Measurements from ENCODE around the gene ANKS3.

Gene ANKS3

DNA sequence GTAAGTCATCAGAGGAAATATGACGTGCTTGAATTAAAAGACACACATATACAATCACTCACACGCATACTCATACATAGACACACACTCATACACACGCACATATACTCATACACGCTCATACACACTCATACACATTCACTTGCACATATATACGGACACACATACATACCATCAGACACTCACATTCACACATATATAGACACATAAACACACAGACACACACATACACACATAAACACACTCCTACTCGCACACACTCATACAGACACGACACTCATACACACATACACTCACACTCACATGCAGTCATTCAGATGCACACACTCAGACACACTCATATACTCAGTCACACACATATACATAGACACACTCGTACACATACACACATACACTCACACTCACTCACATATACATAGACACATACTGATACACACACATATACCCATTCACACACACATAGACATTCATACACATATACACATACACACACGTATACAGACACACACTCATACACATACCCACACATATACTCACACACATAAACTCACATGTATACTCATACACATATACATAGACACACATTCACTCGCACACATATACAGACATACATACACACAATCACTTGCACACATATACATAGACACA, 65.6 kb downstream of the ANKS3 start:
- Histone ChIP-seq H3K4me1 (ENCODE audit: control insufficient read depth in 2 of 2, insufficient read depth in 2 of 2, low read length in 2 of 2) (peaks cover 16 to 22% of the 10 kb centered on the region in 2 donors), H3K36me3 (ENCODE audit: control insufficient read depth in 2 of 2, insufficient read depth in 2 of 2, low read length in 2 of 2) (peaks cover 43 to 58% of the 10 kb centered on the region in 2 donors), H3K27ac (ENCODE audit: low read depth in 2 of 2, low read length in 2 of 2) (no peak overlapping the region), H3K27me3 (ENCODE audit: control insufficient read depth in 2 of 2, insufficient read depth in 2 of 2, low read length in 2 of 2) (no peaks in the 10 kb centered on the region), H3K9ac (ENCODE audit: low read depth in 1 of 2, low read length in 2 of 2) (no peak overlapping the region), H3K9me3 (ENCODE audit: control insufficient read depth in 2 of 2, low read length in 2 of 2) (no peaks in the 10 kb centered on the region), H3K4me3 (ENCODE audit: low read length in 2 of 2) (no peak overlapping the region)

DNA sequence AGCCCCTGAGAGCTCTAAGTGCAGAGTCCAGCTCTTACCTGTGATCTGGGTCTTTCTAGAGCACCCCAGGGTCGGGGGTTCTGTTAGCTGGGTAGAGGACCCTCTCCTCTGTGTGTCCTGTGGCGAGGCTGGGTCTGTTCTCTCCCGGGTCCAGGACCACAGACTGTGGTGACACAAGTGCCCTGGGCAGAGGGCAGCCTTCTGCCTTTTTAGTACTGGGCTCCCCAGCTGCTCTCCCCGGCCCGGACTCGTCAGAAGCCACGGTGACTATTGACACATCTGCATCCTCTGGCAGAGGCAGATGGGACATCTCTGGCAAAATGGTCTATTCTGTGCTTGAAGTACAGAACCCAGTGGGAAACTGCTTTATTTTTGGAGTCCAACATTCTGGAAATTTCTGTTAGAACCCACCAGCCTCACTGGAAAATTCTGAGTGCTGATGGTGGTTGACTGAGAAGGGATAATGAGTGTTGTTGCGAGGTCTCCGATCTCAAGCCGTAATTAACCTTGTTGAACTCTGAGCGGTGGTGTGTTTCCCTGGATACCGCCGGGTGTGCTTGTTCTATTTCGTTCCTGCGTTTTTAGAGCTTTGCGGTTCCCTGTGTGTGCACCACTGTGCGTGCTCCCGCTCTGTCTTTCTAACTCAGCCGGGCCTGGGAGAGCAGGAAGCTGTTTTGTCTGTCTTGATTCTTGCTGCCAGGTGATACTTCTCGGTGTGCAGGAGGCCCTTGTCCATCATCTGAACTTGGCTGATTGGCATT, 66.7 kb downstream of the ANKS3 start:
- H3K36me3 ChIP-seq (ENCODE audit: control insufficient read depth in 2 of 2, insufficient read depth in 2 of 2, low read length in 2 of 2), result peaks cover 41 to 54% of the 10 kb centered on the region in 2 donors
- H3K27ac ChIP-seq (ENCODE audit: low read depth in 2 of 2, low read length in 2 of 2), result no peak overlapping the region

DNA sequence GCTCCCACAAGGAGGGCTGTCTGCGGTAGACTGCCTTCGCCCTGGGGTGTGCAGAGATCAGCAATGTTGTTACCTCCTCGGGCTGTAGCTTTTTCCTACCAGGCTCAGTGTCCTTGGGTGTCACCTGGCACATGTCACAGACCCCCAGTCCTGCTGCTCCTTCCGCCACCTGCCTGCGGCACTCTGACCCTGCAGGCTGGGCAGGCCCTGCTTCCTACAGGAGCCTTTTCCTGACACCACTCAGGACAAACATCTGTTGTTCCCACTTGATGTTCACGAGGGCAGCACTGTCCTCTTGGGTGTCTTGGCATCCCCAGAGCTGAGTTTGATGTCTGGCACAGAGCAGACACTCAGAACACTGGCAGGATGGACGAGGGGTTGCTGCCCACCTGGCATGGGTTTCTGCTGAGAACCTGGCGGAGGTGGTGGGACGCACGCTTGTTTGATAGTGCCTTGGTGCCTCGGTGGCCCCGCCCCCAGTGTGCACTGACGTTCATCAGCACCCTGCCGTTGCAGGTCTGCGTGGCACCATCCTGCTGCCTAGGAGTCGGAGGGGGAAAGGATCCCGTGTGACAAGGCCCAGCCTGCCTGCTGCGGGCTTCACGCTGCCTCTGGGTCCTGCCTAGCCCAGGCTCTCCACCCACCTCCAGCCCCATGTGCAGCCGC, 67.4 kb downstream of the ANKS3 start:
- Histone ChIP-seq H3K27ac (ENCODE audit: low read depth in 2 of 2, low read length in 2 of 2) (no peak overlapping the region), H3K9ac (ENCODE audit: low read depth in 1 of 2, low read length in 2 of 2) (no peak overlapping the region), H3K27me3 (ENCODE audit: control insufficient read depth in 2 of 2, insufficient read depth in 2 of 2, low read length in 2 of 2) (no peaks in the 10 kb centered on the region), H3K36me3 (ENCODE audit: control insufficient read depth in 2 of 2, insufficient read depth in 2 of 2, low read length in 2 of 2) (peaks cover 42 to 52% of the 10 kb centered on the region in 2 donors), H3K4me1 (ENCODE audit: control insufficient read depth in 2 of 2, insufficient read depth in 2 of 2, low read length in 2 of 2) (peaks cover 20 to 22% of the 10 kb centered on the region in 2 donors), H3K9me3 (ENCODE audit: control insufficient read depth in 2 of 2, low read length in 2 of 2) (no peaks in the 10 kb centered on the region), H3K4me3 (ENCODE audit: low read length in 2 of 2) (no peak overlapping the region)

More for the DNA sequence above, 66.7 kb downstream of the ANKS3 start:
- H3K4me1 ChIP-seq (ENCODE audit: control insufficient read depth in 2 of 2, insufficient read depth in 2 of 2, low read length in 2 of 2), result peaks cover 20 to 22% of the 10 kb centered on the region in 2 donors
- H3K9me3 ChIP-seq (ENCODE audit: control insufficient read depth in 2 of 2, low read length in 2 of 2), result no peaks in the 10 kb centered on the region
- H3K9ac ChIP-seq (ENCODE audit: low read depth in 1 of 2, low read length in 2 of 2), result no peak overlapping the region
- H3K27me3 ChIP-seq (ENCODE audit: control insufficient read depth in 2 of 2, insufficient read depth in 2 of 2, low read length in 2 of 2), result no peaks in the 10 kb centered on the region
- H3K4me3 ChIP-seq (ENCODE audit: low read length in 2 of 2), result no peak overlapping the region

DNA sequence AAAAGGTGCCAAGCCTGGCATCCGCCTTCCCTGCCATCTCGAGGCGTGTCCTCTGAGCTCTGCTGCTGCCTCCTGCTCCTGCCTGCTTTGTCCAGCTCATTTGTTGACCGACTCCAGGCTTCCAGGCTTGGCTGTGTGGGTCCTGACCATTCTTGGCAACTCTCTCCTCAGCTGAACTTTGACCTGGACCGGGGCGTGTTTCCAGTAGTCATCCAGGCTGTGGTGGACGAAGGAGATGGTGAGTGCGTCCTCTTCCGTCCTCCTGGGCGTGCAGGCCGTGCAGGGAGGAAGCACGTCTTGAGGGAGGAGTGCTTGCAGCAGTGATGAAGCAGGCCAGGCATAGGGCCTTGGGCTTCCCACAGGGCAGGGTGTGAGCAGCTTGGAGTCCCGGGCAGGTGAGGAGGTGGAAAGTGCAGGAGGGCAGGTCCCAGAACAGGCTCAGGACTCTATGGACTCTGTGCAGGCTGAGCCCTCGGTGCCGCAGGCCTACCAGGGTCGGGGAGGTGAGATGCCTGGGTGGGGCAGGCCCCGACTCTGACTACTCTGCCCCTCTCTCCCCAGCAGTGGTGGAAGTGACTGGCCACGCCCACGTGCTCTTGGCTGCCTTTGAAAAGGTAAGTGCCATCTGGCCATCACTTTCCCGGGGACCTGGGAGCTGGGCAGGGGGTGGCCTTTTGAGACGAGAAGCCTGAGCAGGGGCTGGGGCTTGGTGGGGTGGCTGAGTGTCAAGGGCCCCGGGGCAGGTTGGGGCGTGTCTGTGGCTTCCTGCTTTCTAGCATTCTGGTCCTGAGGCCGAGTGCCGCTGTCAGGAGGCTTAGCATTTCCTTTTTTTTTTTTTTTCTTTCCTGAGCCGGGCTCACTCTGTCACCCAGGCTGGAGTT, 69.3 kb downstream of the ANKS3 start:
- peaks cover 38 to 47% of the 10 kb centered on the region in 2 donors for H3K36me3 ChIP-seq (ENCODE audit: control insufficient read depth in 2 of 2, insufficient read depth in 2 of 2, low read length in 2 of 2)
- no peaks in the 10 kb centered on the region for H3K27me3 ChIP-seq (ENCODE audit: control insufficient read depth in 2 of 2, insufficient read depth in 2 of 2, low read length in 2 of 2)
- peaks cover 20 to 22% of the 10 kb centered on the region in 2 donors for H3K4me1 ChIP-seq (ENCODE audit: control insufficient read depth in 2 of 2, insufficient read depth in 2 of 2, low read length in 2 of 2)
- H3K9me3 ChIP-seq (ENCODE audit: control insufficient read depth in 2 of 2, low read length in 2 of 2), result no peaks in the 10 kb centered on the region
- H3K4me3 ChIP-seq (ENCODE audit: low read length in 2 of 2), result no peak overlapping the region
- H3K9ac ChIP-seq (ENCODE audit: low read depth in 1 of 2, low read length in 2 of 2), result peak overlapping the region; percentile 30 to 41
- peak overlapping the region; percentile 76 to 78 for H3K27ac ChIP-seq (ENCODE audit: low read depth in 2 of 2, low read length in 2 of 2)

DNA sequence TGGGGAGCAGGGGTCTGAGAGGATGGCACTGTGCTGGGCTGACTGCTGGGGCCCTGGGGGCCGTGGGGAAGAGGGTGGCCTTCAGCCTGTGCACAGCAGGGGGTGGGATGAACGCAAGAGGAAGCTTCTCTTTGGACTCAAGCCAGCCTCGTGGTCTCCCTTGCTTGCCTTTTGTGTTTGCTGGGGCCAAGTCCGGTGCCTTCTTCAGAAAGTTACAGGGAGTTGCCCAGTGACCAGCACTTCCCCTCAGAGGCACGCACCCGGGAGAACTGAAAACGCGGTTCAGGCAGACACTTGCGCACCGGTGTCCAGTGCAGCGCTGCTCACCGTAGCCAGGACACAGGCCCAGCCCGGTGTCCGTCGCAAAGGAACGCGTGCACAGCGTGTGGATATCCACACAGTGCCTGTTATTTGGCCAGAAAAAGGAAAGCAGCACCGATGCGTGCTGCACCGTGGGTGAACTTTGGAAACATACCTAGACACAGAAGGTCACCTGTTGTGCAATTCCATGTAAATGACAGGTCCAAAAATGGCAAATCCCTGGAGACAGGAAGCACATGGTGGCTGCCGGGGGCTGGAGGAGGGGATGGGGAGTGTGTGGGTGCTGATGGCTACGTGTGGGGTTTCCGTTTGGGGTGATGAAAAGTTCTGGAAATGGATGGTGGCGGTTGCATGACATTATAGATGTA, 70.2 kb downstream of the ANKS3 start:
- H3K4me1 ChIP-seq (ENCODE audit: control insufficient read depth in 2 of 2, insufficient read depth in 2 of 2, low read length in 2 of 2), result peaks cover 20 to 22% of the 10 kb centered on the region in 2 donors

DNA sequence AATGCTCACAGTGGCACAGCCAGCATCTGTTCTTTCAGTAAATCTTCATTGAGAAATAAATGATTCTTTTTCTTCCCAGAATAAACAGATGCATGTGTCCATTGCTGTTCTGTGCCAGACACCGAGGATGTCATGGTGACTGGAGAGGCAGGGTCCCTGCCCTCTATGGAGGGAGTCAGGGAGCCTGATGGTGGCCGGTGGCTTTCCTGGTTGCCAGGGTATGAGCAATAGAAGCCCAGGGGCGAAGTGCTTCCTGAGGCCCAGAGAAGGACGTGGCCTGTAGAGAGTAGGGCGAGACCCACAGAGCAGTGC, 70.7 kb downstream of the ANKS3 start:
- Histone ChIP-seq H3K36me3 (ENCODE audit: control insufficient read depth in 2 of 2, insufficient read depth in 2 of 2, low read length in 2 of 2) (peaks cover 29 to 41% of the 10 kb centered on the region in 2 donors), H3K4me3 (ENCODE audit: low read length in 2 of 2) (no peak overlapping the region), H3K9me3 (ENCODE audit: control insufficient read depth in 2 of 2, low read length in 2 of 2) (no peaks in the 10 kb centered on the region), H3K27me3 (ENCODE audit: control insufficient read depth in 2 of 2, insufficient read depth in 2 of 2, low read length in 2 of 2) (no peaks in the 10 kb centered on the region), H3K9ac (ENCODE audit: low read depth in 1 of 2, low read length in 2 of 2) (no peak overlapping the region), H3K27ac (ENCODE audit: low read depth in 2 of 2, low read length in 2 of 2) (peak overlapping the region; percentile 76 to 78), H3K4me1 (ENCODE audit: control insufficient read depth in 2 of 2, insufficient read depth in 2 of 2, low read length in 2 of 2) (peaks cover 20 to 22% of the 10 kb centered on the region in 2 donors)

More for the DNA sequence above, 70.2 kb downstream of the ANKS3 start:
- Histone ChIP-seq H3K27ac (ENCODE audit: low read depth in 2 of 2, low read length in 2 of 2) (peak overlapping the region; percentile 76 to 78), H3K9ac (ENCODE audit: low read depth in 1 of 2, low read length in 2 of 2) (peak overlapping the region in 1 of 2 donors; percentile 30), H3K9me3 (ENCODE audit: control insufficient read depth in 2 of 2, low read length in 2 of 2) (no peaks in the 10 kb centered on the region), H3K27me3 (ENCODE audit: control insufficient read depth in 2 of 2, insufficient read depth in 2 of 2, low read length in 2 of 2) (no peaks in the 10 kb centered on the region), H3K4me3 (ENCODE audit: low read length in 2 of 2) (no peak overlapping the region), H3K36me3 (ENCODE audit: control insufficient read depth in 2 of 2, insufficient read depth in 2 of 2, low read length in 2 of 2) (peaks cover 33 to 43% of the 10 kb centered on the region in 2 donors)

DNA sequence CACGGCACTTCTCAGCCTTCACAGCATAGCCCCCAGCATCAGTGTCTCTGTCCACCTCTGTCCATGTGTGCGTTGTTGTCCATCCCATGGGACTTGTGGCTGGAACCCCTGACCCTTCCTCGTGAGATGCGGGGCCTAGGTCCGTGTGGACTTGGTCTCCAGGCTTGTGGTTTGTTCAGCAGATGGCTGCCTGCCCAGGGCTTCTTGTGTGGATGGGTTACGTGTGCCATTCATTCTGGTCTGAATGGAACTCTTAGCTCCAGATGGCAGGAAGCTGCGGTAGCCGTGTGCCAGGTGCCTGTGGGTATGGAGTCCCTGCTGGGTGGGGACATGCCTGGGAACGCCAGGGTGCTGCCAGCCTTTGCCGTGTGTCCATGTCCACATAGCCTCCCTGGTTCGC, 72.4 kb downstream of the ANKS3 start:
- peaks cover 20 to 22% of the 10 kb centered on the region in 2 donors for H3K4me1 ChIP-seq (ENCODE audit: control insufficient read depth in 2 of 2, insufficient read depth in 2 of 2, low read length in 2 of 2)
- no peaks in the 10 kb centered on the region for H3K9me3 ChIP-seq (ENCODE audit: control insufficient read depth in 2 of 2, low read length in 2 of 2)
- H3K27me3 ChIP-seq (ENCODE audit: control insufficient read depth in 2 of 2, insufficient read depth in 2 of 2, low read length in 2 of 2), result no peaks in the 10 kb centered on the region
- H3K4me3 ChIP-seq (ENCODE audit: low read length in 2 of 2), result no peak overlapping the region
- H3K9ac ChIP-seq (ENCODE audit: low read depth in 1 of 2, low read length in 2 of 2), result no peak overlapping the region
- H3K36me3 ChIP-seq (ENCODE audit: control insufficient read depth in 2 of 2, insufficient read depth in 2 of 2, low read length in 2 of 2), result peaks cover 23 to 25% of the 10 kb centered on the region in 2 donors
- H3K27ac ChIP-seq (ENCODE audit: low read depth in 2 of 2, low read length in 2 of 2), result no peak overlapping the region

DNA sequence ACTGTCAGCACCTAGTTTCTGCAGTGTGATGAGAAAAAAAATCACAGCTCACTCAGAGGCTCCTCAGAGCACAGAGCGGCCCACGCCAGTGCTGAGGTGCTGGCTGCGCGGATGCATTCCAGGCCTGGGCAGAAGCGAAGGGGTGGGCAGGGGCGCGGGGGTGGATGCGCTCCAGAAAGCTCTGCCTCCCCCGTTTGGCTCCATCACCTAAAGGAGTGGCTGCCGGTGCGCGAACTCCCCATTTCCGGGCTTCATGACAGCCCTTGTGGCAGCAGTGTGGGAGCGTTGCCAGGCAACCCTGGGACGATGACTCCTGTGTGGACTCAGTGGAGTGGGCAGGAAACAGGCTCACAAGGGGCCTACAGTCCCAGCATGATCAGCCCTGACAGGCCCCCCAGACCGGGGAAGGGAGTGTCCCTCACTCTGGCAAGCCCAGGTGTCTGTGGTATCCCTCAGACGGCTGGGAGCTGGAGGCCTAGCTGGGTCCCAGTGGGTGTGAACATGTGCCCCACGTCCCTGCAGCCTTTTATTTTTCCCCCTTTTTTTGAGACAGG, 73.5 kb downstream of the ANKS3 start:
- Histone ChIP-seq H3K9me3 (ENCODE audit: control insufficient read depth in 2 of 2, low read length in 2 of 2) (no peaks in the 10 kb centered on the region), H3K27ac (ENCODE audit: low read depth in 2 of 2, low read length in 2 of 2) (no peak overlapping the region), H3K4me3 (ENCODE audit: low read length in 2 of 2) (no peak overlapping the region), H3K4me1 (ENCODE audit: control insufficient read depth in 2 of 2, insufficient read depth in 2 of 2, low read length in 2 of 2) (peaks cover 20% of the 10 kb centered on the region in 2 donors), H3K36me3 (ENCODE audit: control insufficient read depth in 2 of 2, insufficient read depth in 2 of 2, low read length in 2 of 2) (peaks cover 21 to 24% of the 10 kb centered on the region in 2 donors), H3K9ac (ENCODE audit: low read depth in 1 of 2, low read length in 2 of 2) (no peak overlapping the region), H3K27me3 (ENCODE audit: control insufficient read depth in 2 of 2, insufficient read depth in 2 of 2, low read length in 2 of 2) (no peaks in the 10 kb centered on the region)
